C4-2B (cell line): ENCODE data around the gene DSCAM.
"Not testable (repeated sequence)": the region's sequence is repeated elsewhere in the genome, so short reads cannot be mapped to it uniquely, and the experiment has no call there.

Experiments
- H3K27ac ChIP-seq: fragments of 450-650 bp; 2 replicates; pipeline ENCODE4 v1.5.1; 2017
- ZFX ChIP-seq: fragments of 450-650 bp; IDR thresholded peaks from 2 replicates; pipeline ENCODE4 v1.6.1; 2017
- TF ChIP-seq, protein P1 (sequence below): fragments of 450-650 bp; conservative IDR thresholded peaks from 2 replicates; pipeline ENCODE4 v1.5.1; 2017; ENCODE audit warnings: mild to moderate bottlenecking

Gene DSCAM

DNA sequence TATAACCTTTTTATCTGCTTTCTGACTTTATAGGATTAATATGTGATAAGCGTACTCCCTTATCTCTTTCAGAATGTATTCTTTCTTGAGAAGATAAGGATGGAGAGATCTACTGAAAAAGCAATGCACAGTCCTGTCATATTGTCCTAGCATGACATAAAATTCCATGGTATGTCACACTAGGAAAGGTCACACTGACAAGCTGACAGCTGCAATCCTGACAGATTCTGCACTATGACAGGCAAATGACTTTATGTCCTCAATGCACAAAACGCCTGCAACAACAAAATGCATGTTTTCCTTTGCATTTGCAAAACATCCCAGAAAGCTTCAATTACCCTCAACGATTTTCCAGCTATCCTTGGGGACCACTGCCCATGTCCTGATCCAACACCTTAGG lies 393.8 kb downstream of the DSCAM start:
- TF ChIP-seq, protein P1, sequence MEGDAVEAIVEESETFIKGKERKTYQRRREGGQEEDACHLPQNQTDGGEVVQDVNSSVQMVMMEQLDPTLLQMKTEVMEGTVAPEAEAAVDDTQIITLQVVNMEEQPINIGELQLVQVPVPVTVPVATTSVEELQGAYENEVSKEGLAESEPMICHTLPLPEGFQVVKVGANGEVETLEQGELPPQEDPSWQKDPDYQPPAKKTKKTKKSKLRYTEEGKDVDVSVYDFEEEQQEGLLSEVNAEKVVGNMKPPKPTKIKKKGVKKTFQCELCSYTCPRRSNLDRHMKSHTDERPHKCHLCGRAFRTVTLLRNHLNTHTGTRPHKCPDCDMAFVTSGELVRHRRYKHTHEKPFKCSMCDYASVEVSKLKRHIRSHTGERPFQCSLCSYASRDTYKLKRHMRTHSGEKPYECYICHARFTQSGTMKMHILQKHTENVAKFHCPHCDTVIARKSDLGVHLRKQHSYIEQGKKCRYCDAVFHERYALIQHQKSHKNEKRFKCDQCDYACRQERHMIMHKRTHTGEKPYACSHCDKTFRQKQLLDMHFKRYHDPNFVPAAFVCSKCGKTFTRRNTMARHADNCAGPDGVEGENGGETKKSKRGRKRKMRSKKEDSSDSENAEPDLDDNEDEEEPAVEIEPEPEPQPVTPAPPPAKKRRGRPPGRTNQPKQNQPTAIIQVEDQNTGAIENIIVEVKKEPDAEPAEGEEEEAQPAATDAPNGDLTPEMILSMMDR, result no peak
- no peak for TF ChIP-seq ZFX

DNA sequence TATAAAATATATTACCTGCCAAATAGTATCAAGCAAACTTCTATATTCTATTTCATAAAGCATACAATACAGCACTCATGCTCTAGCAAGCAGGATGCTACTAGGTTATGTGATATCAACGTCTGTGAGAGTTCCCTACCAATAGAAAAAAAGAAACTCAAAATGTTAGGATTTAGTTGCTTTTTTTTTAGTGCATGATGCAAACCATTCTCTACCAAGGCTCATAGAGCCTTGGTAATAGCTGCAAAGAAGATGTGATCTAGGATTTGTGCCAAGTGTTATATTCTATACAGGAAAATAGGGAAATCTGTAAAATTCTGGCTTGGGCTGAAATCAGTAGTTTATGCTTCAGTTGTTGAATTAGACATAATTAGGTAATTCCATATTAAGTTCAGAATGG lies 394.4 kb downstream of the DSCAM start:
- TF ChIP-seq ZFX, result no peak
- TF ChIP-seq, protein P1, result no peak
- H3K27ac ChIP-seq, result no peak overlapping the region

More for the DNA sequence above, 393.8 kb downstream of the DSCAM start:
- no peak overlapping the region for H3K27ac ChIP-seq

DNA sequence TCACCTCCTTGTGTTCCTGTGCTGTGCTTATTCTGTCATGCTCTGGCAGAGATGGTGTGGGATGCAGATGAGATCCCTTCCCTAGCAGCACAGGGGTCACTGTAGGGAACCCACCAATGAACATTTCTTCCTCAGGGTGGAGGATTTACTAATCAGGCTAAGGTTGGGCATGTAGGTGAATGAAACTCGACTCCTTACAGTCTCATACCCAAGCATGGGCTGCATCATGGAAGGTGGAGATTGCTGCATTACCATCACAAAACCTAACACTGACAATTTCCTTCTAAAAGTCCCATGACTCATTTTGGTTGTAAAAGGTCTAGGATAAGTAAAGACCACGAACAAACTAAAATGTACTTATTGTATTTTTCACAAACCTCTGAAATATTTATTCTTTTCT lies 399.9 kb downstream of the DSCAM start:
- H3K27ac ChIP-seq, result no peak overlapping the region
- TF ChIP-seq, protein P1, result no peak
- no peak for TF ChIP-seq ZFX

DNA sequence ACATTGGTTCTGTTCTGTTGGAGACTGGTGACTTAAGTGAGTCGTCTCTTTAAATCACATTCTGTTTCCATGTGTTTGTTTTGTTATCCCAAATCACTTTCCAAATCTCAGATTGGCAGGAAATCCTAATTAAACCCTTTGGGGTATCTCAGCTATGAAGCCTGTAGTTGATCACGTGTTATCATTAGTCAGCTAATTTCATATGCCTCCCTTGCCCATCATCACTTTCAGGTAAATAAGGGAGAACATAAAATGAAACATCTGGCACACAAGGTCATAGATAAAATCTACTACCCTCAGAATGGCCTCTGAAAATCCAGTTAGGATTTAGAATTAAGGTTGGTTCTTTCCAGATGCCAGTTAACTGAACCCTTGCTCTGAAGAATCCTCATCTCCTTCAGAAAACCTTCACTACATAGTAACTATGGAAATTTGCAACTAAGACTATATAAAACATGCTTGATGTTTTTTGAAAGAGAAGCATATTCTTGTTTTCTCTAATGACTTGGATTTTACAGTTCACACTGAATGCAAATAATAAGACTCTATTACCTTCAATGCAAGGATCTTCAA lies 401.5 kb downstream of the DSCAM start:
- no peak for TF ChIP-seq ZFX
- TF ChIP-seq, protein P1, result no peak
- H3K27ac ChIP-seq, result peak overlapping the region; percentile 29; the same call in 1 of the 2 replicates

DNA sequence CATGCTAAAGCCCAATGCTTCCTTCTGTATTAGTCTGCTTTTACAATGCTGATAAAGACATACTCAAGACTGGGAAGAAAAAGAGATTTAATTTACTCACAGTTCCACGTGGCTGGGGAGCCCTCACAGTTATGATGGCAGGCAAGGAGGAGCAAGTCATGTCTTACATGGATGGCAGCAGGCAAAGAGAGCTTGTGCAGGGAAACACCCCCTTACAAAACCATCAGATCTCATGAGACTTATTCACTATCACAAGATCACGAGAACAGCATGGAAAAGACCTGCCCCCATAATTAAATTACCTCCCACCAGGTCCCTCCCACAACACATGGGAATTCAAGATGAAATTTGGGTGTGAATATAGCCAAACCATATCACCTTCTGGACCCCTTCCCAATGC lies 407.4 kb downstream of the DSCAM start:
- not testable (repeated sequence) for H3K27ac ChIP-seq

DNA sequence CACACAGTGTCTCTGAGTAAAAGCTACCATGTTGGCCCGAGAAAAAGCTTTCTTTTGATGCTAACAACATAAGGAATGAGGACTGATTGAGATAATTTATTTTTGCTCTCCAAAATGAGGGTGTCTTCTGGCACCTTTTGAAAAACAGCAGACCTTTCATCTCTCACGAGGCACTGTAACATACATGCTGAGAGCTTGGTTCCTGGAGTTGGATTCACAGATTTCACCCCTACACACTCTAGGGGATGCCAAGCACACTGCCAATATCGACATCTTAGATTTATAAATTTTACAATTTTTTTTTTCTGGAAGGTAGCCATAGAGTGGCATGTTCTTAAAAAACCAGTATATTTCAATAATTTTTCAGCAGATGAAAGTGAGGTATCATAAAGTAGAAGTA lies 408.3 kb downstream of the DSCAM start:
- TF ChIP-seq, protein P1, result no peak
- TF ChIP-seq ZFX, result no peak
- no peak overlapping the region for H3K27ac ChIP-seq

DNA sequence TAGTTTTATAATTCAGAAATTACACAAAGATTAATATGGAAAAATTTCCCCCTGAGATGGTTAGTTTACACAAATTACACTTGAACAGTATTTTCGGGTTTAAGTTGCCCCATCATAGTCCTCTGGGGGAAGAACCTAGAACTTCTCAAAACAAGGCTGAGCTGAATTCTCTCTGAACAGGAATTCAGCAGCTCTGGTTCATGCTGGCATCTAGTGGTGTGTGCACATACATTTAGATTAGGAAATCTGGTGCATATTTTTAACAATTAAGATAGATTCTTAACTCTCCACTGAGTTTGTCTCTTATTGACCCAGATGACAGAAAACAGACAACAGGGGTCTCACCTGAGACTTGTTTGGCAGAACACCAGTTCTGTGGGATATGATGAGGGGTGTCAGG lies 410.7 kb downstream of the DSCAM start:
- TF ChIP-seq ZFX, result no peak
- no peak overlapping the region for H3K27ac ChIP-seq

DNA sequence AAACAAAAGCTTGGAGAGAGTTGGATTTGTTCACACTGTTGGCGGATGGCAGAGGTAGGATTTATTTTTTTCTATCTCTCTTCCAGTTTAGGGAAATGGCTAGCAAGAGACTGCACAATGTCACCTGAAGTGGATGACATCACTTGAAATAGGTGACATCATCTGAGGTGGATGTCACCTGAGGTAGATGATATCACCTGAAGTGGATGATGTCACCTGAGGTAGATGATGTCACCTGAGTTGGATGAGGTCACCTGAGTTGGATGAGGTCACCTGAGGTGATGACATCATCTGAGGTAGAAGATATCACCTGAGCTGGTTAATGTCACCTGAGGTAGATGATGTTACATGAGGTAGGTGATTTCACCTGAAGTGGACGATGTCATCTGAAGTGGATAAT lies 413.4 kb downstream of the DSCAM start:
- no peak overlapping the region for H3K27ac ChIP-seq
- no peak for TF ChIP-seq ZFX
- TF ChIP-seq, protein P1, result no peak

DNA sequence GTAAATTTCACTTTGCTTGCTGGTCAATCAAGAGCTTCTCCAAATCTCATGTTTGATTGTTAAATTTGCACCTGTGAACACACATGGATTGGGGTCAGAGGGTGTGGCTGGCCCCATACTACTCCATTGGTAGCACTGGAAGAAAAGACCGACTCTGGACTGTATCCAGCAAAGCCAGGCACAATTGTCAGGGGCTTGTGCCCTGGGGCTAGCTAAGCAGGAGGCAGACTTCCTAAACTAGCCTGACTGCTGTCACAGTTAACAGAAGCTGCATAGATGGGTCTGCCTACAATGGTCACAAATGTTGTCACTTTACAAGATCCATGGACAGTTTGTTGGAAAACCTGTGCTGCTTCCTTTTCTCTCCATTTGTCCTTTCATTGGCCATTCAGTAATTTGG lies 421.0 kb downstream of the DSCAM start:
- TF ChIP-seq, protein P1, result no peak
- TF ChIP-seq ZFX, result no peak
- H3K27ac ChIP-seq, result no peak overlapping the region
